ENCODE measurements around the gene HMCN1. TPM values are rescaled to one million over a fixed set of nuclear protein-coding genes. Genes with fewer than 3 reads are reported as not detected.

The HMCN1 gene
- total RNA-seq, 1 donor: under 0.01 TPM

GRCh38 chr1:185807275-185807674 lies 73.1 kb downstream of the HMCN1 start:
- Histone ChIP-seq H3K9me3 (ENCODE audit: low read depth, low read length) (no peaks in the 10 kb centered on the region), H3K27me3 (ENCODE audit: insufficient read depth, low read length) (no peaks in the 10 kb centered on the region), H3K4me3 (ENCODE audit: low read length) (no peak overlapping the region), H3K4me1 (ENCODE audit: insufficient read depth, low read length) (no peaks in the 10 kb centered on the region)

- Histone ChIP-seq H3K9me3 (ENCODE audit: low read depth, low read length) (no peaks in the 10 kb centered on the region), H3K4me3 (ENCODE audit: low read length) (no peak overlapping the region), H3K27me3 (ENCODE audit: insufficient read depth, low read length) (no peaks in the 10 kb centered on the region), H3K4me1 (ENCODE audit: insufficient read depth, low read length) (no peaks in the 10 kb centered on the region)
Measured at GRCh38 chr1:185808631-185809030, 74.4 kb downstream of the HMCN1 start.

GRCh38 chr1:185811073-185811709 lies 77.0 kb downstream of the HMCN1 start:
- H3K9me3 ChIP-seq (ENCODE audit: low read depth, low read length): no peaks in the 10 kb centered on the region
- no peaks in the 10 kb centered on the region for H3K27me3 ChIP-seq (ENCODE audit: insufficient read depth, low read length)
- H3K4me3 ChIP-seq (ENCODE audit: low read length): no peak overlapping the region
- H3K4me1 ChIP-seq (ENCODE audit: insufficient read depth, low read length): no peaks in the 10 kb centered on the region

- no peaks in the 10 kb centered on the region for H3K9me3 ChIP-seq (ENCODE audit: low read depth, low read length)
- no peaks in the 10 kb centered on the region for H3K27me3 ChIP-seq (ENCODE audit: insufficient read depth, low read length)
- H3K4me1 ChIP-seq (ENCODE audit: insufficient read depth, low read length): no peaks in the 10 kb centered on the region
- no peak overlapping the region for H3K4me3 ChIP-seq (ENCODE audit: low read length)
Measured at GRCh38 chr1:185812934-185813333, 78.7 kb downstream of the HMCN1 start.

- H3K9me3 ChIP-seq (ENCODE audit: low read depth, low read length): no peaks in the 10 kb centered on the region
- H3K4me3 ChIP-seq (ENCODE audit: low read length): no peak overlapping the region
- no peaks in the 10 kb centered on the region for H3K4me1 ChIP-seq (ENCODE audit: insufficient read depth, low read length)
- no peaks in the 10 kb centered on the region for H3K27me3 ChIP-seq (ENCODE audit: insufficient read depth, low read length)
Measured at GRCh38 chr1:185813401-185813979, 79.3 kb downstream of the HMCN1 start.

GRCh38 chr1:185816460-185816859 lies 82.3 kb downstream of the HMCN1 start:
- no peaks in the 10 kb centered on the region for H3K4me1 ChIP-seq (ENCODE audit: insufficient read depth, low read length)
- H3K9me3 ChIP-seq (ENCODE audit: low read depth, low read length): no peaks in the 10 kb centered on the region
- no peak overlapping the region for H3K4me3 ChIP-seq (ENCODE audit: low read length)

GRCh38 chr1:185819798-185820197 lies 85.6 kb downstream of the HMCN1 start:
- Histone ChIP-seq H3K9me3 (ENCODE audit: low read depth, low read length) (no peaks in the 10 kb centered on the region), H3K4me3 (ENCODE audit: low read length) (no peak overlapping the region), H3K4me1 (ENCODE audit: insufficient read depth, low read length) (no peaks in the 10 kb centered on the region), H3K27me3 (ENCODE audit: insufficient read depth, low read length) (no peaks in the 10 kb centered on the region)

More at GRCh38 chr1:185816460-185816859, 82.3 kb downstream of the HMCN1 start:
- no peaks in the 10 kb centered on the region for H3K27me3 ChIP-seq (ENCODE audit: insufficient read depth, low read length)

- no peaks in the 10 kb centered on the region for H3K4me1 ChIP-seq (ENCODE audit: insufficient read depth, low read length)
- H3K27me3 ChIP-seq (ENCODE audit: insufficient read depth, low read length): no peaks in the 10 kb centered on the region
- no peaks in the 10 kb centered on the region for H3K9me3 ChIP-seq (ENCODE audit: low read depth, low read length)
- H3K4me3 ChIP-seq (ENCODE audit: low read length): no peak overlapping the region
Measured at GRCh38 chr1:185821612-185822385, 87.6 kb downstream of the HMCN1 start.

- H3K4me3 ChIP-seq (ENCODE audit: low read length): no peak overlapping the region
- H3K27me3 ChIP-seq (ENCODE audit: insufficient read depth, low read length): no peaks in the 10 kb centered on the region
- H3K9me3 ChIP-seq (ENCODE audit: low read depth, low read length): no peaks in the 10 kb centered on the region
- no peaks in the 10 kb centered on the region for H3K4me1 ChIP-seq (ENCODE audit: insufficient read depth, low read length)
Measured at GRCh38 chr1:185823467-185823866, 89.3 kb downstream of the HMCN1 start.

GRCh38 chr1:185824106-185824505 lies 89.9 kb downstream of the HMCN1 start:
- H3K4me3 ChIP-seq (ENCODE audit: low read length): no peak overlapping the region
- H3K9me3 ChIP-seq (ENCODE audit: low read depth, low read length): no peaks in the 10 kb centered on the region
- H3K4me1 ChIP-seq (ENCODE audit: insufficient read depth, low read length): no peaks in the 10 kb centered on the region
- H3K27me3 ChIP-seq (ENCODE audit: insufficient read depth, low read length): no peaks in the 10 kb centered on the region

GRCh38 chr1:185825556-185825955 lies 91.4 kb downstream of the HMCN1 start:
- Histone ChIP-seq H3K4me3 (ENCODE audit: low read length) (no peak overlapping the region), H3K27me3 (ENCODE audit: insufficient read depth, low read length) (no peaks in the 10 kb centered on the region), H3K4me1 (ENCODE audit: insufficient read depth, low read length) (no peaks in the 10 kb centered on the region), H3K9me3 (ENCODE audit: low read depth, low read length) (no peaks in the 10 kb centered on the region)

GRCh38 chr1:185834371-185834905 lies 100.2 kb downstream of the HMCN1 start:
- no peak overlapping the region for H3K4me3 ChIP-seq (ENCODE audit: low read length)
- H3K4me1 ChIP-seq (ENCODE audit: insufficient read depth, low read length): no peaks in the 10 kb centered on the region
- peaks cover 3% of the 10 kb centered on the region for H3K27me3 ChIP-seq (ENCODE audit: insufficient read depth, low read length)
- no peaks in the 10 kb centered on the region for H3K9me3 ChIP-seq (ENCODE audit: low read depth, low read length)

GRCh38 chr1:185835191-185835590 lies 101.0 kb downstream of the HMCN1 start:
- Histone ChIP-seq H3K27me3 (ENCODE audit: insufficient read depth, low read length) (peaks cover 3% of the 10 kb centered on the region), H3K9me3 (ENCODE audit: low read depth, low read length) (no peaks in the 10 kb centered on the region), H3K4me1 (ENCODE audit: insufficient read depth, low read length) (no peaks in the 10 kb centered on the region), H3K4me3 (ENCODE audit: low read length) (no peak overlapping the region)

GRCh38 chr1:185837711-185838110 lies 103.5 kb downstream of the HMCN1 start:
- Histone ChIP-seq H3K4me1 (ENCODE audit: insufficient read depth, low read length) (no peaks in the 10 kb centered on the region), H3K27me3 (ENCODE audit: insufficient read depth, low read length) (peaks cover 3% of the 10 kb centered on the region), H3K9me3 (ENCODE audit: low read depth, low read length) (no peaks in the 10 kb centered on the region), H3K4me3 (ENCODE audit: low read length) (no peak overlapping the region)

GRCh38 chr1:185838111-185838510 lies 103.9 kb downstream of the HMCN1 start:
- no peaks in the 10 kb centered on the region for H3K9me3 ChIP-seq (ENCODE audit: low read depth, low read length)
- H3K4me3 ChIP-seq (ENCODE audit: low read length): no peak overlapping the region
- peaks cover 3% of the 10 kb centered on the region for H3K27me3 ChIP-seq (ENCODE audit: insufficient read depth, low read length)
- no peaks in the 10 kb centered on the region for H3K4me1 ChIP-seq (ENCODE audit: insufficient read depth, low read length)
